Left lung (tissue), 10 donors: ENCODE results near the gene MEX3D. TPM values are rescaled to one million over a fixed set of nuclear protein-coding genes. Genes with fewer than 3 reads are reported as not detected.

Experiments
- ATAC-seq: fragments of 200-7000 bp; cut with Tn5 transposase; one replicate; pipeline ENCODE4 v1.9.1; 2020; ENCODE audit warnings: moderate library complexity
- DNase-seq, 4 donors: peaks; one replicate each; pipeline ENCODE4 v3.0.0-alpha.2; 2013 to 2020
- H3K27ac ChIP-seq, 2 donors: fragments of 200-600 bp; sonication (generic) in 1 of 2; one replicate each; pipeline versions ENCODE4 v1.5.0 to v1.8.0; 2020 to 2021
- H3K27me3 ChIP-seq, 2 donors: fragments of 200-600 bp; sonication (generic) in 1 of 2; one replicate each; pipeline versions ENCODE4 v1.5.0 to v1.8.0; 2020 to 2021
- H3K36me3 ChIP-seq, 2 donors: fragments of 200-600 bp; sonication (generic) in 1 of 2; one replicate each; pipeline versions ENCODE4 v1.5.0 to v1.8.0; 2020 to 2021
- H3K4me1 ChIP-seq, 2 donors: fragments of 200-600 bp; one replicate each; pipeline ENCODE4 v1.8.0; 2021
- H3K4me3 ChIP-seq, 2 donors: fragments of 200-600 bp; sonication (generic) in 1 of 2; one replicate each; pipeline versions ENCODE4 v1.5.0 to v1.8.0; 2020 to 2021; ENCODE audit warnings: mild to moderate bottlenecking in 1 of 2
- H3K9me3 ChIP-seq, 2 donors: fragments of 200-600 bp; sonication (generic) in 1 of 2; one replicate each; pipeline versions ENCODE4 v1.5.0 to v1.8.0; 2020 to 2021
- intact Hi-C, 2 donors: fragments of 100-400 bp; cut with DNase I; formaldehyde crosslinking; loops; one replicate each; pipeline versions ENCODE4 v1.11.2 to v1.14.2; 2022
- polyA plus RNA-seq, 6 donors: library from polyadenylated mRNA; unstranded; fragments of 120-200 nt; gene quantifications; one replicate each; pipeline ENCODE4 v1.2.1, GENCODE V29; 2013; ENCODE audit not compliant: insufficient read length in 6 of 6
- total RNA-seq, 2 donors: library from RNA; stranded (reverse); fragmentation: NEBNext Ultra II Directional; extraction: Animal tissue kit (Norgen Biotek cat#: 25700); gene quantifications; one replicate each; pipeline ENCODE4 v1.2.1, GENCODE V29; 2021
- TF ChIP-seq, protein P1 (sequence below), 2 donors: fragments of 200-600 bp; sonication (generic) in 1 of 2; IDR thresholded peaks; one replicate each; pipeline versions ENCODE4 v1.5.0 to v1.8.0; 2021; ENCODE audit warnings: antibody characterized with exemption in 2 of 2
- donor health status: DM: no; HTN: yes; CAD: no.
- donor health status: DM: no; HTN: no; CAD: no.

The MEX3D gene
- total and polyA plus RNA-seq, 8 donors: 15.8 to 42.6 (median 26.3) TPM

DNA sequence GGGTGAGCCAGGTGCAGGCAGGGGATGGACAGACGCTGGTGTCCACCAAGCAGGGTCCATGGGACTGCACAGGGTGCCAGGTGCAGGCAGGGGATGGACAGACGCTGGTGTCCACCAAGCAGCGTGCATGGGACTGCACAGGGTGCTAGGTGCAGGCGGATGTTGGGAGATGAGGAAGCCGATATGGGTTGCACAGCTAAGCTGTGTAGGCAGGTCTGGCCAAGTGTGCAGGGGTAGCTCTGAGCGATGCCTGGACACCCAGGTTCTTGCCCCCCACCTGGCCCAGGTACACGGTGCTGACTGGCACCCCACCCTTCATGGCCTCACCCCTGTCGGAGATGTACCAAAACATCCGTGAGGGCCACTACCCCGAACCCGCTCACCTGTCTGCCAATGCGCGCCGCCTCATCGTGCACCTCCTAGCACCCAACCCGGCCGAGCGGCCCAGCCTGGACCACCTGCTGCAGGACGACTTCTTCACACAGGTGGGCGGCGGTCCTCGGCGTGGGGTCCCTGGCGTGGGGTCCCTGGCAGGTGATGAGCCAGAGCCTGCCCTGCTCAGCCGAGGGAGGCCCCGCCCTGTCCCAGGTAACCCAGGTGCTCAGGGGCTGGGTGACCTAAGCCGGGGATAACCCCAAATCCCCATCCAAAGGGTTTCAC is 40.3 kb downstream of the MEX3D start:
- Histone ChIP-seq H3K27ac (no peak overlapping the region), H3K4me1 (peaks cover 0 to 6% of the 10 kb centered on the region in 2 donors), H3K4me3 (no peak overlapping the region), H3K36me3 (no peaks in the 10 kb centered on the region), H3K27me3 (peaks cover 30 to 97% of the 10 kb centered on the region in 2 donors), H3K9me3 (no peaks in the 10 kb centered on the region)
- ATAC-seq: no peak
- TF ChIP-seq, protein P1, sequence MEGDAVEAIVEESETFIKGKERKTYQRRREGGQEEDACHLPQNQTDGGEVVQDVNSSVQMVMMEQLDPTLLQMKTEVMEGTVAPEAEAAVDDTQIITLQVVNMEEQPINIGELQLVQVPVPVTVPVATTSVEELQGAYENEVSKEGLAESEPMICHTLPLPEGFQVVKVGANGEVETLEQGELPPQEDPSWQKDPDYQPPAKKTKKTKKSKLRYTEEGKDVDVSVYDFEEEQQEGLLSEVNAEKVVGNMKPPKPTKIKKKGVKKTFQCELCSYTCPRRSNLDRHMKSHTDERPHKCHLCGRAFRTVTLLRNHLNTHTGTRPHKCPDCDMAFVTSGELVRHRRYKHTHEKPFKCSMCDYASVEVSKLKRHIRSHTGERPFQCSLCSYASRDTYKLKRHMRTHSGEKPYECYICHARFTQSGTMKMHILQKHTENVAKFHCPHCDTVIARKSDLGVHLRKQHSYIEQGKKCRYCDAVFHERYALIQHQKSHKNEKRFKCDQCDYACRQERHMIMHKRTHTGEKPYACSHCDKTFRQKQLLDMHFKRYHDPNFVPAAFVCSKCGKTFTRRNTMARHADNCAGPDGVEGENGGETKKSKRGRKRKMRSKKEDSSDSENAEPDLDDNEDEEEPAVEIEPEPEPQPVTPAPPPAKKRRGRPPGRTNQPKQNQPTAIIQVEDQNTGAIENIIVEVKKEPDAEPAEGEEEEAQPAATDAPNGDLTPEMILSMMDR (IDR thresholded peaks at IDR 0.05): no peak
- intact Hi-C loops: no loop called here
- DNase-seq: peak in 1 of 4 donors; percentile 79

DNA sequence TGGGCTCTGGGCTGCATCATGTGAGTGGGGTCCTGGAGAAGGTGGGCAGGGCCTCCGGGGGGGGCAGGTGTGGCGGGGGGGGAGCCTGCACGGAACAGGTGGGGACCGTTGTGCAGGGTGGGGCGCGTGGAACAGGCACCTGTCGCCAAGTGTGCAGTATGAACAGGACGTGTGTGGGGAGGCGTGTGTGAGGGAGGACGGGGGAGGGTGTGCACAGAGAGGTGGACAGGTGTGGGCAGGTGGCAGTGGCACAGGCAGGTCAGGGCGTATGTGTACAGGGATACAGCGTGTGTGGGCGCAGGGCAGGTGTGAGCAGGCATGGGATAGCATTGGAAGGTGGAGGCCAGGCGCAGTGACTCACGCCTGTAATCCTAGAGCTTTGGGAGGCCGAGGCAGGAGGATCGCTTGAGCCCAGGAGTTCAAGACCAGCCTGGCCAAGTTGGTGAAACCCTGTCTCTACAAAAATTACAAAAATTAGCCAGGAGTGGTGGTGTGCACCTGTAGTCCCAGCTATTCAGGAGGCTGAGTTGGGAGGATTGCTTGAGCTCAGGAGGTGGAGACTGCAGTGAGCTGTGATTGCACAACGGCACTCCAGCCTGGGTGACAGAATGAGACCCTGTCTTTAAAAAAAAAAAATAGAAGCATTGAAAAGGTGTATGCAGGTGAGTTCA is 41.0 kb downstream of the MEX3D start:
- peaks cover 33 to 97% of the 10 kb centered on the region in 2 donors for H3K27me3 ChIP-seq
- peaks cover 0 to 6% of the 10 kb centered on the region in 2 donors for H3K4me1 ChIP-seq
- TF ChIP-seq, protein P1 (IDR thresholded peaks at IDR 0.05): no peak
- no peak overlapping the region for H3K4me3 ChIP-seq
- H3K36me3 ChIP-seq: no peaks in the 10 kb centered on the region
- intact Hi-C loops: no loop called here
- no peak overlapping the region for H3K27ac ChIP-seq
- DNase-seq: no peak
- ATAC-seq: no peak
- no peaks in the 10 kb centered on the region for H3K9me3 ChIP-seq

DNA sequence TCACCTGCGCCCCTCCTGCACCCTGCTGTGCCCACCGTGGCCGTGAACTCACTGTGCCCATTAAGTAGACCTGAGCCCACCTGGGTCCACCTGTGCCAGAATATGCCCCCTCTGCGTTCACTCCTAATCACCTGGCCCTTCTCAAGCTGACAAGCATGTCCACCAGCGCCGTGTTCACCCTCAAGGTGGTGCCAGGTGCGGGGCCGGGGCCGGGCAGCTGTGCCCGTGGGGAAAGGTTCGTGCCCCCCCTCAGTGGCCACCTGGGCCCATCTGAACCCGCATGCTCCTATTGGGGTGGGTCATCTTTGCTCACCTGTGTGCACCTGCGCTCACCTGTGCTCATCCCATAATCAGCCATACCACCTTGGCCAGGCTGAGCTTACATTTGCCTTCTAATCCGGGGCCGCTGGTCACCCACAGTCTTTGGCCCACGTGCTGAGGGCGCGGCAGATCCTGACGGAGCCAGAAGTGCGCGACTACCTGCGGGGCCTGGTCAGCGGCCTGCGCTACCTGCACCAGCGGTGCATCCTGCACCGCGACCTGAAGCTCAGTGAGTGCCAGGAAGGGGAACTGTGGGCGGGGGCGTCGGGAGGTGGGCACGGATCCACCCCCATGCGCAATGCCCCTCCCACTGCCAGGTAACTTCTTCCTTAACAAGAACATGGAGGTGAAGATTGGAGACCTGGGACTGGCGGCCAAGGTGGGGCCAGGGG is 41.9 kb downstream of the MEX3D start:
- intact Hi-C loops: no loop called here
- H3K4me3 ChIP-seq: no peak overlapping the region
- DNase-seq (peak in 1 of 4 donors; percentile 72), ATAC-seq (no peak)
- no peaks in the 10 kb centered on the region for H3K9me3 ChIP-seq
- H3K27ac ChIP-seq: no peak overlapping the region
- no peaks in the 10 kb centered on the region for H3K36me3 ChIP-seq
- peaks cover 33 to 97% of the 10 kb centered on the region in 2 donors for H3K27me3 ChIP-seq
- H3K4me1 ChIP-seq: peaks cover 0 to 6% of the 10 kb centered on the region in 2 donors
- TF ChIP-seq, protein P1 (IDR thresholded peaks at IDR 0.05): no peak

DNA sequence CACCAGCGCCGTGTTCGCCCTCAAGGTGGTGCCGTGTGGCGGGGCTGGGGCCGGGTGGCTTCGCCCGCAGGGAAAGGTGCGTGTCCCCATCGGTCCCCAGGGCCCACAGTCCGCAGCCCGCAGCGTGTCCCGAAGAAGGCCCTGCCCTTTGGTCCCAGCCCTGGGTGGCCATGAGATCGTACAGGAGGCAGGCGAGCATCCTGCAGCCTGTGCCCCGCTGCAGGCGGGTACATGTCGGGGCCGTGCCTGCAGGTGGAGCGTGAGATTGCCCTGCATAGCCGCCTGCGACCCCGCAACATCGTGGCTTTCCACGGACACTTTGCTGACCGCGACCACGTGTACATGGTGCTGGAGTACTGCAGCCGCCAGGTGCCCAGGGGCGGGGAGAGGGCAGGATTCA is 42.8 kb downstream of the MEX3D start:
- peak in 1 of 4 donors; percentile 80 for DNase-seq
- Histone ChIP-seq H3K27ac (no peak overlapping the region), H3K4me1 (peaks cover 0 to 6% of the 10 kb centered on the region in 2 donors), H3K27me3 (peaks cover 33 to 96% of the 10 kb centered on the region in 2 donors), H3K9me3 (no peaks in the 10 kb centered on the region), H3K4me3 (no peak overlapping the region), H3K36me3 (no peaks in the 10 kb centered on the region)
- no peak for ATAC-seq
- TF ChIP-seq, protein P1 (IDR thresholded peaks at IDR 0.05): no peak
- intact Hi-C loops: no loop called here

DNA sequence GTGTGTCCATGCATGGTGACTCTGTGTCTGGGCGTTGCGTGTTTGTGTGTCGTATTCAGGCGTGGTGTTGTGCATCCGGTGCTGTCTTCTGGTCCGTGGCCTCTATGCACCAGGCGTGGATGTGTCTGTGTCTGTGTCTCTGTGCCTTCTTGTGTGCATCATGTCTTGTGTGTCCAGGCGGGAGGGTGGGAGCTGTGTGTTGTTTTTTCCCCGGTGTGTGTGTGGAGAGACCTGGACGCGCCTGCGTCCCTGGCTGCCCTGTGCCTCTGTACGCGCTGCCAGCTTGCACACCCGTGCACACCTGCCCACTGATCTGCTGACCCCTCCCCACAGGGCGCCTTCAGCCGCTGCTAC is 43.2 kb downstream of the MEX3D start:
- no peak for DNase-seq
- peaks cover 0 to 6% of the 10 kb centered on the region in 2 donors for H3K4me1 ChIP-seq
- H3K36me3 ChIP-seq: no peaks in the 10 kb centered on the region
- intact Hi-C loops: no loop called here
- TF ChIP-seq, protein P1 (IDR thresholded peaks at IDR 0.05): no peak
- H3K9me3 ChIP-seq: no peaks in the 10 kb centered on the region
- H3K27ac ChIP-seq: no peak overlapping the region
- peaks cover 33 to 96% of the 10 kb centered on the region in 2 donors for H3K27me3 ChIP-seq
- no peak for ATAC-seq
- H3K4me3 ChIP-seq: no peak overlapping the region
